ENCODE measurements around the gene NRAP. TPM values are rescaled to one million over a fixed set of nuclear protein-coding genes. Genes with fewer than 3 reads are reported as not detected.
A peak's percentile ranks its signal among the peaks of the same experiment; 100 is the strongest.

The NRAP gene
- total and polyA plus RNA-seq, 4 donors: 0.02 to 0.04 TPM; not detected in 2

- ATAC-seq (ENCODE audit: insufficient read depth, low FRiP score) (no peak), DNase-seq (peak; percentile 30 to 64 (median 54))
- Histone ChIP-seq H3K4me3 (no peak overlapping the region), H3K36me3 (ENCODE audit: control insufficient read depth in 4 of 4, insufficient read depth in 4 of 4, low read length in 4 of 4) (no peaks in the 10 kb centered on the region), H3K27ac (ENCODE audit: low read depth in 1 of 2, low read length in 1 of 2) (no peak overlapping the region), H3K27me3 (ENCODE audit: control insufficient read depth in 3 of 3, insufficient read depth in 3 of 3, low read length in 2 of 3) (no peaks in the 10 kb centered on the region), H3K9ac (ENCODE audit: insufficient read depth in 1 of 2, low read length in 2 of 2) (no peak overlapping the region), H3K4me1 (ENCODE audit: control insufficient read depth in 5 of 5, insufficient read depth in 5 of 5, low read length in 5 of 5) (peaks cover 0 to 18% (median 5%) of the 10 kb centered on the region in 5 donors), H3K9me3 (ENCODE audit: control insufficient read depth in 4 of 4, insufficient read depth in 3 of 4, low read length in 3 of 4) (no peaks in the 10 kb centered on the region)
- 78 to 81% methylated on average over 6 of the region's 6 CpGs for WGBS, 2 donors
- no peak for TF ChIP-seq CTCF (IDR thresholded peaks at IDR 0.05; ENCODE audit: control extremely low read depth, extremely low read depth)
Observed at GRCh38 chr10:113562069-113562468, 101.8 kb downstream of the NRAP start.

GRCh38 chr10:113561214-113561613 lies 102.6 kb downstream of the NRAP start:
- DNase-seq (no peak), ATAC-seq (ENCODE audit: insufficient read depth, low FRiP score) (no peak)
- no peaks in the 10 kb centered on the region for H3K36me3 ChIP-seq (ENCODE audit: control insufficient read depth in 4 of 4, insufficient read depth in 4 of 4, low read length in 4 of 4)
- no peak overlapping the region for H3K9ac ChIP-seq (ENCODE audit: insufficient read depth in 1 of 2, low read length in 2 of 2)
- 95 to 97% methylated on average over 3 of the region's 3 CpGs for WGBS, 2 donors
- H3K4me1 ChIP-seq (ENCODE audit: control insufficient read depth in 5 of 5, insufficient read depth in 5 of 5, low read length in 5 of 5): peaks cover 0 to 23% (median 10%) of the 10 kb centered on the region in 5 donors
- H3K27ac ChIP-seq (ENCODE audit: low read depth in 1 of 2, low read length in 1 of 2): no peak overlapping the region
- no peaks in the 10 kb centered on the region for H3K9me3 ChIP-seq (ENCODE audit: control insufficient read depth in 4 of 4, insufficient read depth in 3 of 4, low read length in 3 of 4)
- no peak overlapping the region for H3K4me3 ChIP-seq
- no peaks in the 10 kb centered on the region for H3K27me3 ChIP-seq (ENCODE audit: control insufficient read depth in 3 of 3, insufficient read depth in 3 of 3, low read length in 2 of 3)
- no peak for TF ChIP-seq CTCF (IDR thresholded peaks at IDR 0.05; ENCODE audit: control extremely low read depth, extremely low read depth)

GRCh38 chr10:113560071-113560470 lies 103.8 kb downstream of the NRAP start:
- Histone ChIP-seq H3K27ac (ENCODE audit: low read depth in 1 of 2, low read length in 1 of 2) (no peak overlapping the region), H3K4me1 (ENCODE audit: control insufficient read depth in 5 of 5, insufficient read depth in 5 of 5, low read length in 5 of 5) (peaks cover 0 to 23% (median 10%) of the 10 kb centered on the region in 5 donors), H3K36me3 (ENCODE audit: control insufficient read depth in 4 of 4, insufficient read depth in 4 of 4, low read length in 4 of 4) (no peaks in the 10 kb centered on the region), H3K9me3 (ENCODE audit: control insufficient read depth in 4 of 4, insufficient read depth in 3 of 4, low read length in 3 of 4) (no peaks in the 10 kb centered on the region), H3K9ac (ENCODE audit: insufficient read depth in 1 of 2, low read length in 2 of 2) (no peak overlapping the region), H3K27me3 (ENCODE audit: control insufficient read depth in 3 of 3, insufficient read depth in 3 of 3, low read length in 2 of 3) (no peaks in the 10 kb centered on the region), H3K4me3 (no peak overlapping the region)
- no peak for TF ChIP-seq CTCF (IDR thresholded peaks at IDR 0.05; ENCODE audit: control extremely low read depth, extremely low read depth)
- DNase-seq (no peak), ATAC-seq (ENCODE audit: insufficient read depth, low FRiP score) (no peak)
- WGBS, 2 donors: 72 to 80% methylated on average over 5 of the region's 5 CpGs

- 39% methylated on average over 9 of the region's 9 CpGs for WGBS, 2 donors
- H3K9ac ChIP-seq (ENCODE audit: insufficient read depth in 1 of 2, low read length in 2 of 2): peak overlapping the region in 1 of 2 donors; percentile 24
- peak; percentile 19 to 66 (median 59) for DNase-seq
- no peaks in the 10 kb centered on the region for H3K27me3 ChIP-seq (ENCODE audit: control insufficient read depth in 3 of 3, insufficient read depth in 3 of 3, low read length in 2 of 3)
- no peak overlapping the region for H3K27ac ChIP-seq (ENCODE audit: low read depth in 1 of 2, low read length in 1 of 2)
- H3K4me3 ChIP-seq: no peak overlapping the region
- H3K36me3 ChIP-seq (ENCODE audit: control insufficient read depth in 4 of 4, insufficient read depth in 4 of 4, low read length in 4 of 4): no peaks in the 10 kb centered on the region
- no peaks in the 10 kb centered on the region for H3K9me3 ChIP-seq (ENCODE audit: control insufficient read depth in 4 of 4, insufficient read depth in 3 of 4, low read length in 3 of 4)
- TF ChIP-seq CTCF (IDR thresholded peaks at IDR 0.05; ENCODE audit: control extremely low read depth, extremely low read depth): no peak
- H3K4me1 ChIP-seq (ENCODE audit: control insufficient read depth in 5 of 5, insufficient read depth in 5 of 5, low read length in 5 of 5): peaks cover 0 to 18% (median 6%) of the 10 kb centered on the region in 5 donors
- ATAC-seq (ENCODE audit: insufficient read depth, low FRiP score): no peak
Observed at GRCh38 chr10:113557903-113558321, 105.9 kb downstream of the NRAP start.

All from lung (tissue), 12 donors.